HFF-Myc (cell line): Measurements from ENCODE around the gene LHPP.

Source experiments
- DNase-seq: peaks from one replicate; pipeline ENCODE4 v3.0.0-alpha.2; 2011; ENCODE audit warnings: low read depth; ENCODE audit errors: extremely low read depth
- H3K4me3 ChIP-seq: replicated peaks from 2 replicates; pipeline ENCODE4 v1.5.1; 2011; ENCODE audit warnings: low read depth, mild to moderate bottlenecking, control low read depth, low read length
- TF ChIP-seq, protein P1 (sequence below): IDR thresholded peaks from 2 replicates; pipeline ENCODE4 v1.5.1; 2012; ENCODE audit warnings: mild to moderate bottlenecking, low read depth, low read length, control low read depth; ENCODE audit errors: missing control alignments

LHPP gene

DNA sequence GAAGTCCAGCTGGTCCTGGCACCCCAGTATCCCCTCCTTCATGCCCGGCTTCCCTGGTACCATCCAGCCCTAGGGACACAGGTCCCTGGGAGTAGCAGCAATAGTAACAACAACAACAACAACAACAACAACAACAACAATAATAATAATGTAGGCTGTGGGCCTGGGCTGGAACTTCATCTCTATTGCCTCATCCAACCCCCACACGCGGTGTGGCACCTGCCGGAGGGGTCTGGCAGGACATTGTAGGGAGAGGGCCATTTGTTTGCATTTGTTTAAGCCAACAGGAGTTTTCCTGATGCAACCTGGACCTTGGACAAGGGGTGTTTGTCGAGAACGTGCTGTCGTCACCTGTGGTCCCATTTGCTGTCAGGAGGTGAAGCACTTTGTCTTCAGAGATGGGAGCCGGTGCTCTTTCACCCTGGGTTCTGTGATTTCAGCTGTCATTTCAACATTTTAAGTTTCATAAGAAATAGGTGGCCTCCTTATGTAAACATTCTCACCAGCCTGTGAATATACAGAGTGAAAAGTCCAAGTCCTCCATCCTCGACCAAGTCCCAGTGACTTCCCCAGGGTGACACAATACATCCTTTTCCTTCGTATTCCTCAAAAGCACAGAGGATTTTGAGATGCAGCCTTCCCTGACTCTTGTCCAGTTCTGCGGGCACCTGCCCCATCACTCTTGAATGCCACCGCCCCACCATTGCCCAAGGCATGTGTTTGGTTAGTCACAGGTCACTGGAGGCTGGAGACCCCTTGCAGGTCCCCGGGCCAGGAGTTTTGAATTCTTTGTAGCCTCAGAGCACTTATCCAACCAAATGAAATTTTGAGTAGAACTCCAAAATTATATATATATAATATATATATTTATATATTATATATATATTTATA, 9.2 kb downstream of the LHPP start:
- H3K4me3 ChIP-seq, result no peak overlapping the region
- TF ChIP-seq, protein P1, sequence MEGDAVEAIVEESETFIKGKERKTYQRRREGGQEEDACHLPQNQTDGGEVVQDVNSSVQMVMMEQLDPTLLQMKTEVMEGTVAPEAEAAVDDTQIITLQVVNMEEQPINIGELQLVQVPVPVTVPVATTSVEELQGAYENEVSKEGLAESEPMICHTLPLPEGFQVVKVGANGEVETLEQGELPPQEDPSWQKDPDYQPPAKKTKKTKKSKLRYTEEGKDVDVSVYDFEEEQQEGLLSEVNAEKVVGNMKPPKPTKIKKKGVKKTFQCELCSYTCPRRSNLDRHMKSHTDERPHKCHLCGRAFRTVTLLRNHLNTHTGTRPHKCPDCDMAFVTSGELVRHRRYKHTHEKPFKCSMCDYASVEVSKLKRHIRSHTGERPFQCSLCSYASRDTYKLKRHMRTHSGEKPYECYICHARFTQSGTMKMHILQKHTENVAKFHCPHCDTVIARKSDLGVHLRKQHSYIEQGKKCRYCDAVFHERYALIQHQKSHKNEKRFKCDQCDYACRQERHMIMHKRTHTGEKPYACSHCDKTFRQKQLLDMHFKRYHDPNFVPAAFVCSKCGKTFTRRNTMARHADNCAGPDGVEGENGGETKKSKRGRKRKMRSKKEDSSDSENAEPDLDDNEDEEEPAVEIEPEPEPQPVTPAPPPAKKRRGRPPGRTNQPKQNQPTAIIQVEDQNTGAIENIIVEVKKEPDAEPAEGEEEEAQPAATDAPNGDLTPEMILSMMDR, result no peak
- no peak for DNase-seq

DNA sequence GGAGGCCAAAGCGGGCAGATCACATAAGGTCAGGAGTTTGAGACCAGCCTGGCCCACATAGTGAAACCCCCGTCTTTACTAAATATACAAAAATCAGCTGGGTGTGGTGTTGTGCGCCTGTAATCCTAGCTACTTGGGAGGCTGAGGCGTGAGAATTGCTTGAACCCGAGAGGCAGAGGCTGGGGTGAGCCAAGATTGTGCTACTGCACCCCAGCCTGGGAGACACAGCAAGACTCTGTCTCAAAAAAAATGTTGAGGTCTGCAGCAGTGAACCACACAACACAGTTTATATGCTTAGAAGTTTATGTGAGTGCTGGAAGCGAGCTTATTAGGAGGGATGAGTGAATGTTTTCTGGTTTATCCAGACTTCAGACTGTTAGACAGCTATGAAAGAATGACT, 10.4 kb downstream of the LHPP start:
- TF ChIP-seq, protein P1, result no peak
- DNase-seq, result no peak

DNA sequence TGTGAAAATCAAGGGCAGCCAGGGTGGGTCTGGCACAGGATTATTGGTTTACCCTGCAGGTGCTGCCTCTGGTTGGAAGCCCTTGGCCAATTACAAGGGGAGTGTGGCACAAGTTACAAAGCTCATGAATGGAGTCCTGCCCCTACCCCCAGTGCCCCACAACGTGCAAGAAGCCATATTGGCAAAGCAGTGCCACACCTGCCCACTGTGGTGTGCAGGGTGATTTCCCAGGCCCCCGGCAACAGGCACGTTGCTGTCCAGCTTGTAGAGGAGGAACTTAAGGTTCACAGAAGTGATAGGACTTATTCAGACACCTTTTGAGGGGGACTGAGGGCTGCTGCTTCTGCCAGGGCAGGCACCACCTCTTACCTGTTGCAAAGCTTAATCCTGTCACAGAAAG, 11.4 kb downstream of the LHPP start:
- no peak overlapping the region for H3K4me3 ChIP-seq
- TF ChIP-seq, protein P1, result no peak
- DNase-seq, result no peak

More for the DNA sequence above, 10.4 kb downstream of the LHPP start:
- no peak overlapping the region for H3K4me3 ChIP-seq

DNA sequence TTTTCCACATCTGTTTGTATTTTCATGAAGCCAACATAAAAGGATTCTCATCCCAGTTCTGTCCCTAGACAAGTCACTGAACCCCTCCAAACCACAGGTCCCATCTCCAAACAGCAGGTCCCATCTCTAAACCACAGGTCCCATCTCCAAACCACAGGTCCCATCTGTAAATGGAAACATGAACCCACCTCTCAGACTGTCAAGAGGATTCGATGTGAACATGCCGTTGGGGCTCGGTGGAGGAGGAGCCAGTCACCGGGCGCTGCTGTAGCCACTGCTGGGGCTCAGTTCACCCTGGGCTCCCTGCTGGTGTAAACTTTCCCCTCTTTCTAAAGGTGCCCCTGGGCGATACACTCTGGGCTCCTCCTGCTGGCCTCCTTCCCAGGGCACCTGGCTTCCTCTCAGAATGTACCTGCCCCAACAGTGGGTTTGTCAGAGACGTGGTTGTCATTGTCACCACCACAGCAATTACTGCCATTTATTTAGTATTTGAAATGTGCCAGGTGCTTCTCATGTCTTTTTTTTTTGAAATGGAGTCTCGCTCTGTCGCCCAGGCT, 13.0 kb downstream of the LHPP start:
- DNase-seq, result no peak
- TF ChIP-seq, protein P1, result no peak
- no peak overlapping the region for H3K4me3 ChIP-seq

DNA sequence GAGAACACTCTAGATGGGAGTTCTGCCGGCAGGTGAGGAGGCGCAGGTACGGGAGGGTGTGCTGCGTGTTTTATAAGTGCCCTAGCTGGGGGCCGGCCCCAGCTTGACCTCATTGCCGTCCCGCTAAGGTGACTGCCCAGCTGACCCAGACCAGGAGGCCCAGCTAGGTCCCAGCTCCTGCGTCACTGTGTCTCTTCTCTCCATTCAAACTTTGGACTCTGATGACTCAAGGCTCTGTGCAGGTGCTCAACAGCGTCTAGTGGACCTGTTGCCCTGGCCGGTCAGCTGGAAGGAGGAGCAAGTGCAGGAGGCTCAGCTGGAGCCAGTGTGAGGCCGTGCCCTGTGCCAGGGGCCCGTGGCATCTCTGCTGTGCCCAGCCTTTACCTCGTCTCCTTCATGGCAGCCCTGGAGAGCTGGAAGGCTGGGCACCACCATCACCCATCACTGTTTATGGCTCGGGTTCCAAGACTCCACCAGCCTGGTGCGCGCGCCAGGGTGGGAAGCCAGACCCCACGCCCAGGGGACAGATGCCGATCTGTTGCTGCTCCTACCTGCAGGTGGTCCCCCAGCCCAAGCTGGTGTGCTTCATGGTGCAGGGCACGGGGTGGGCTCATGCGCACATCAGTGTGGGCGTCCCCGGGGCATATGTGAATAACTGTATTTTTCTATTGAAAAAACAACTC, 14.6 kb downstream of the LHPP start:
- DNase-seq, result no peak
- no peak overlapping the region for H3K4me3 ChIP-seq
- TF ChIP-seq, protein P1, result no peak

DNA sequence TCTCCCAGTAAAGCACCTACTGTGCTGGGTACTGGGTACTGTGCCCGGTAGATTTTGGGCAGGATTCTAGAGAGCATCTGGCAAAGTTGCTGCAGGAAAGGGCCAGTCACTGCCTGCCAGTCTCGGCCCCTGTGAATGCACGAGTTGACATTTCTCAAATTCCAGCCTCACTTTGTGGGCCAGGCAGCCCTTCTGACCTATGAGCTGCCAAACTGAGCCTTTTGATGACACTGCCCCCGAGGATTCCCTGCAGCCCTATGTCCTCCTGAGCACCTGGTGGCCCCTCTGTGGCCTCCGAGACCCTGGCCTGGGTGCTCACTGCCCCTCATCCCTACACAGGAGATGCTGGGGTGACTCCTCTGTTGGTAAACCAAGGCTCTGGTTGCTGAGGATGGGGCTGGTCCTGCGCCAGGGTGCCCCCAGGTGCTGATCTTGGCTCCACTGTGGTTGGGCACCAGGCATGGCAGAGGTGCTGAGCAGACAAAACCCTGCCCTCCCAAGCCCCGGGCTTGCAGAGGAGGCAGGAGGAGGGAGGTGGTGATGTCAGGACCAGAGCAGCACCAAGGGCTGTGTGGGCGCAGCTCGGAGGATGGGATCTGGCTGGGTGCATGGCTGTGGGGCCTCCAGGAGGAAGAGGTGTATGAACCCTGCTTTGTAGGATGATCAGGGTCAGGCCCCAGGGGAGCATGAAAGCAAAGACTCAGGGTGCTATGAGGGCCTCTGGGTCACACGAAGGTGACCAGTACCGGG, 16.2 kb downstream of the LHPP start:
- TF ChIP-seq, protein P1, result no peak
- DNase-seq, result no peak
- H3K4me3 ChIP-seq, result no peak overlapping the region
